ENCODE results near the gene ABCC1. TPM values are rescaled to one million over a fixed set of nuclear protein-coding genes. Genes with fewer than 3 reads are reported as not detected.

The ABCC1 gene
- total RNA-seq, 1 experiment from 2014 or later: 46.3 TPM

GRCh38 chr16:16185095-16185494 lies 235.7 kb downstream of the ABCC1 start:
- Mint-ChIP-seq H3K27ac (ENCODE audit: unreplicated experiment) (no peak overlapping the region), H3K36me3 (ENCODE audit: insufficient read depth, unreplicated experiment) (peaks cover 5% of the 10 kb centered on the region), H3K9me3 (ENCODE audit: low read depth, unreplicated experiment) (no peaks in the 10 kb centered on the region), H3K4me3 (ENCODE audit: low read depth, unreplicated experiment) (no peak overlapping the region), H3K4me1 (ENCODE audit: low read depth, unreplicated experiment) (no peaks in the 10 kb centered on the region), H3K27me3 (ENCODE audit: unreplicated experiment) (no peaks in the 10 kb centered on the region)
- no TSS peak for BruUV-seq (replicated peaks)
- DNase-seq: no peak
- intact Hi-C loops (cut with micrococcal nuclease; ENCODE audit: unreplicated experiment): no loop called here
- CTCF ChIA-PET: no interaction called here
- no peak for TF ChIP-seq CTCF (IDR thresholded peaks at IDR 0.05; ENCODE audit: unreplicated experiment)

GRCh38 chr16:16186820-16187219 lies 237.4 kb downstream of the ABCC1 start:
- CTCF ChIA-PET: interaction anchor here (0.7 kb wide), 1 partner anchor 1918 kb away, joined by 13 read pairs; no protein-coding TSS in a partner anchor
- no TSS peak for BruUV-seq (replicated peaks)

GRCh38 chr16:16188827-16189226 lies 239.4 kb downstream of the ABCC1 start:
- CTCF ChIA-PET: no interaction called here
- BruUV-seq (replicated peaks): no TSS peak
- intact Hi-C loops (cut with micrococcal nuclease; ENCODE audit: unreplicated experiment): no loop called here

More at GRCh38 chr16:16186820-16187219, 237.4 kb downstream of the ABCC1 start:
- H3K4me1 Mint-ChIP-seq (ENCODE audit: low read depth, unreplicated experiment): no peaks in the 10 kb centered on the region
- H3K4me3 Mint-ChIP-seq (ENCODE audit: low read depth, unreplicated experiment): no peak overlapping the region
- H3K27ac Mint-ChIP-seq (ENCODE audit: unreplicated experiment): no peak overlapping the region
- no peak for TF ChIP-seq CTCF (IDR thresholded peaks at IDR 0.05; ENCODE audit: unreplicated experiment)
- no peak for DNase-seq
- H3K9me3 Mint-ChIP-seq (ENCODE audit: low read depth, unreplicated experiment): no peaks in the 10 kb centered on the region
- intact Hi-C loops (cut with micrococcal nuclease; ENCODE audit: unreplicated experiment): no loop called here
- peaks cover 5% of the 10 kb centered on the region for H3K36me3 Mint-ChIP-seq (ENCODE audit: insufficient read depth, unreplicated experiment)
- H3K27me3 Mint-ChIP-seq (ENCODE audit: unreplicated experiment): peaks cover 11% of the 10 kb centered on the region

GRCh38 chr16:16189842-16190241 lies 240.4 kb downstream of the ABCC1 start:
- CTCF ChIA-PET: no interaction called here
- Mint-ChIP-seq H3K4me3 (ENCODE audit: low read depth, unreplicated experiment) (no peak overlapping the region), H3K27ac (ENCODE audit: unreplicated experiment) (no peak overlapping the region), H3K9me3 (ENCODE audit: low read depth, unreplicated experiment) (no peaks in the 10 kb centered on the region), H3K36me3 (ENCODE audit: insufficient read depth, unreplicated experiment) (no peaks in the 10 kb centered on the region), H3K27me3 (ENCODE audit: unreplicated experiment) (peaks cover 23% of the 10 kb centered on the region), H3K4me1 (ENCODE audit: low read depth, unreplicated experiment) (no peaks in the 10 kb centered on the region)
- no peak for DNase-seq
- TF ChIP-seq CTCF (IDR thresholded peaks at IDR 0.05; ENCODE audit: unreplicated experiment): no peak
- intact Hi-C loops (cut with micrococcal nuclease; ENCODE audit: unreplicated experiment): no loop called here
- BruUV-seq (replicated peaks): no TSS peak

More at GRCh38 chr16:16188827-16189226, 239.4 kb downstream of the ABCC1 start:
- H3K9me3 Mint-ChIP-seq (ENCODE audit: low read depth, unreplicated experiment): no peaks in the 10 kb centered on the region
- H3K36me3 Mint-ChIP-seq (ENCODE audit: insufficient read depth, unreplicated experiment): peaks cover 5% of the 10 kb centered on the region
- H3K27me3 Mint-ChIP-seq (ENCODE audit: unreplicated experiment): peaks cover 23% of the 10 kb centered on the region
- no peak for TF ChIP-seq CTCF (IDR thresholded peaks at IDR 0.05; ENCODE audit: unreplicated experiment)
- H3K4me1 Mint-ChIP-seq (ENCODE audit: low read depth, unreplicated experiment): no peaks in the 10 kb centered on the region
- no peak overlapping the region for H3K4me3 Mint-ChIP-seq (ENCODE audit: low read depth, unreplicated experiment)
- no peak for DNase-seq
- H3K27ac Mint-ChIP-seq (ENCODE audit: unreplicated experiment): no peak overlapping the region

Measured in Calu3 (cell line).